ENCODE measurements around the gene DPH1. TPM values are rescaled to one million over a fixed set of nuclear protein-coding genes. Genes with fewer than 3 reads are reported as not detected.

Gene DPH1
- total RNA-seq, 1 donor from 2014 or later = 43.0 TPM

- intact Hi-C loops (cut with DNase I) = no loop called here
- TF ChIP-seq POLR2AphosphoS5 (IDR thresholded peaks at IDR 0.05; ENCODE audit: insufficient read depth in 1 of 2, low read depth in 1 of 2) (no peak), POLR2A (IDR thresholded peaks at IDR 0.05) (no peak), CTCF (IDR thresholded peaks at IDR 0.05) (no peak)
- Histone ChIP-seq H3K36me3 (no peaks in the 10 kb centered on the region), H3K4me3 (no peak overlapping the region), H3K4me1 (peaks cover 25% of the 10 kb centered on the region), H3K27me3 (no peaks in the 10 kb centered on the region), H3K9me3 (no peaks in the 10 kb centered on the region), H3K27ac (no peak overlapping the region)
- DNase-seq (ENCODE audit: extremely low spot score in 2 of 2) = no peak
Observed at GRCh38 chr17:2020721-2021120, 9.2 kb upstream of the DPH1 start.

- TF ChIP-seq CTCF (IDR thresholded peaks at IDR 0.05) = no peak
- TF ChIP-seq POLR2A (IDR thresholded peaks at IDR 0.05) = no peak
- no peak for TF ChIP-seq POLR2AphosphoS5 (IDR thresholded peaks at IDR 0.05; ENCODE audit: insufficient read depth in 1 of 2, low read depth in 1 of 2)
- no peak for DNase-seq (ENCODE audit: extremely low spot score in 2 of 2)
- intact Hi-C loops (cut with DNase I) = no loop called here
- H3K27ac ChIP-seq = no peak overlapping the region
- no peak overlapping the region for H3K4me3 ChIP-seq
- peaks cover 33% of the 10 kb centered on the region for H3K4me1 ChIP-seq
- no peaks in the 10 kb centered on the region for H3K27me3 ChIP-seq
- H3K9me3 ChIP-seq = no peaks in the 10 kb centered on the region
- no peaks in the 10 kb centered on the region for H3K36me3 ChIP-seq
Observed at GRCh38 chr17:2022647-2023240, 7.2 kb upstream of the DPH1 start.

- Histone ChIP-seq H3K9me3 (no peaks in the 10 kb centered on the region), H3K4me1 (peaks cover 33% of the 10 kb centered on the region), H3K36me3 (no peaks in the 10 kb centered on the region), H3K27ac (no peak overlapping the region), H3K4me3 (peak overlapping the region; percentile 60 to 64), H3K27me3 (no peaks in the 10 kb centered on the region)
- no peak for DNase-seq (ENCODE audit: extremely low spot score in 2 of 2)
- intact Hi-C loops (cut with DNase I) = no loop called here
- no peak for TF ChIP-seq POLR2AphosphoS5 (IDR thresholded peaks at IDR 0.05; ENCODE audit: insufficient read depth in 1 of 2, low read depth in 1 of 2)
- TF ChIP-seq POLR2A (IDR thresholded peaks at IDR 0.05) = no peak
- TF ChIP-seq CTCF (IDR thresholded peaks at IDR 0.05) = no peak
Observed at GRCh38 chr17:2023256-2023655, 6.7 kb upstream of the DPH1 start.

GRCh38 chr17:2023692-2024571 is 6.0 kb upstream of the DPH1 start:
- H3K27me3 ChIP-seq = no peaks in the 10 kb centered on the region
- intact Hi-C loops (cut with DNase I) = no loop called here
- peak overlapping the region; percentile 58 for H3K27ac ChIP-seq
- no peak for TF ChIP-seq POLR2A (IDR thresholded peaks at IDR 0.05)
- no peak for TF ChIP-seq POLR2AphosphoS5 (IDR thresholded peaks at IDR 0.05; ENCODE audit: insufficient read depth in 1 of 2, low read depth in 1 of 2)
- TF ChIP-seq CTCF (IDR thresholded peaks at IDR 0.05) = no peak
- no peaks in the 10 kb centered on the region for H3K36me3 ChIP-seq
- peaks cover 33% of the 10 kb centered on the region for H3K4me1 ChIP-seq
- H3K9me3 ChIP-seq = no peaks in the 10 kb centered on the region
- no peak for DNase-seq (ENCODE audit: extremely low spot score in 2 of 2)
- peak overlapping the region; percentile 60 to 64 for H3K4me3 ChIP-seq

Measured in vagina (tissue), 2 donors.